ENCODE measurements around the gene AP2A2. TPM values are rescaled to one million over a fixed set of nuclear protein-coding genes. Genes with fewer than 3 reads are reported as not detected.

AP2A2 gene
- total and polyA plus RNA-seq, 2 of the 4 experiments (the other 2 are of a cell fraction): 19.9 to 49.0 TPM

DNA sequence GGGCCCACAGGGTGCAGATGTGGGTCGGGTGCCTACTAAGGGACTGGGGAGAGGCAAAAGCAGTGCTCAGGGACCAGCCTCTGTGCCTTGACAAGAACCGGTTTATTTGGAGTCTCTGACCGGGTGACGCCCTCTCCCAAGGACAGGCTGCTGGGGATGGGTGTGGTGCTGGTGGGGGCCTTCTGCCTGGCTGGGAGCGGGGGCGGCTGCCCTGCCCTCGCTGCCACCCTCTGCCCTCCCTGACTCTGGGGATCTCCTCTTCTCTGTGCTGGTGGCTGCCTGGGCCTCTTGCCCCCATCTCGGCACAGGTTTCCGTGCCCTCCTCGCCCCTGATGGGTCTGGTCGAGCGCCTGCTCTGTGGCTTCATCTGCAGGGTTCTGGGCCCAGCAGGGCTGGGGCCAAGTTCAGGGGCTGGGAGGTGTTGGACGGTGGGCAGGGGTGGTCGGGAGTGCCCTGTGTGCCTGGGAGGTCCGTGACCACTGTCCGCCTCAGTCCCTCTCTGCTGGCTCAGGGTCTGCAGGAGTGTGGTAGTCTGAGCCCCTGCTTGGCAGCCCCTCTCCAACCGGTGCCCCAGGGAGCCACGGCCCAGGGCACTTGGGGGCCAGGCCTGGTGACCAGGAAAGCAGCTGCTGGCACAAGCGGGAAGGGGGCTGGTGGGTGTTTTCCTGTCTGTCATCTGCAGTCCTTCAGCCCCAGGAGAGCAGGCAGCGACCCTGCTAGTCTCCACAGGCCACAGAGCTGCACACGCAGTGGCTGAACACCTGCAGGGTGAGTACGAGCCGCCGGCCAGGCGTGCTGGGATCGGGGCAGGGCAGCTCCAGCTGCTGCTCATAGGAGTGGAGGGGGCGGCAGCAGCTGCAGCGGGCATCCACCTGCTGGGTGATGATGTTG is 87.3 kb downstream of the AP2A2 start (continued):
- no peak for TF ChIP-seq FOS (IDR thresholded peaks at IDR 0.05; ENCODE audit: low read depth, low read length)

DNA sequence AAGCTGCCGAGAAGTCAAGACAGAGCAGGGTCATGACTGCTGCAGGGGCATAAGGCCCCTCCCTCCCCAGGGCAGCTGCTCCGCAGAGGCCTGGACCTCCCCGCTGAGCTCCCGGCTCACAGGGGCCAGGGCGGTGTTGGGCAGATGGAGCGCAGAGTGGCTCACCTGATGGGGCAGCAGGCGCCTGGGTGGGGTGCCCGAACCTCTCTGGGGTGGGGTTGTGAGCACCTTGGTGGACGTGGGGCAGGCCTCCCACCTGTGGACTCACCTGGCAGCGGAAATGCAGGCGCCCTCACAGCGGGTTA is 87.9 kb downstream of the AP2A2 start:
- POLR2A ChIA-PET (ENCODE audit: unreplicated experiment): no interaction called here
- H4K20me1 ChIP-seq (ENCODE audit: insufficient read depth, low read length): peaks cover 12% of the 10 kb centered on the region; the same call in 1 of the 2 replicates
- no peak for ATAC-seq (ENCODE audit: low read depth)
- TF ChIP-seq SMC3 (IDR thresholded peaks at IDR 0.05; ENCODE audit: low read depth, low read length) (no peak), RAD21 (IDR thresholded peaks at IDR 0.05; ENCODE audit: low read length) (no peak), MAFK (IDR thresholded peaks at IDR 0.05; ENCODE audit: low read depth, low read length) (no peak), BHLHE40 (IDR thresholded peaks at IDR 0.05; ENCODE audit: low read depth, low read length) (no peak), FOS (IDR thresholded peaks at IDR 0.05; ENCODE audit: low read depth, low read length) (no peak), MXI1 (IDR thresholded peaks at IDR 0.05; ENCODE audit: borderline replicate concordance, low read depth, low read length) (no peak), RCOR1 (IDR thresholded peaks at IDR 0.05; ENCODE audit: insufficient replicate concordance, low read length) (no peak), RFX5 (IDR thresholded peaks at IDR 0.05; ENCODE audit: low read depth, low read length) (no peak), CEBPB (IDR thresholded peaks at IDR 0.05; ENCODE audit: low read depth, low read length) (no peak), POLR2A (IDR thresholded peaks at IDR 0.05; ENCODE audit: low read depth, low read length) (no peak), NFE2L2 (IDR thresholded peaks at IDR 0.05; ENCODE audit: low read depth, low read length) (no peak), CHD1 (IDR thresholded peaks at IDR 0.05; ENCODE audit: low read depth, low read length) (no peak)
- TF ChIP-seq, protein P1, sequence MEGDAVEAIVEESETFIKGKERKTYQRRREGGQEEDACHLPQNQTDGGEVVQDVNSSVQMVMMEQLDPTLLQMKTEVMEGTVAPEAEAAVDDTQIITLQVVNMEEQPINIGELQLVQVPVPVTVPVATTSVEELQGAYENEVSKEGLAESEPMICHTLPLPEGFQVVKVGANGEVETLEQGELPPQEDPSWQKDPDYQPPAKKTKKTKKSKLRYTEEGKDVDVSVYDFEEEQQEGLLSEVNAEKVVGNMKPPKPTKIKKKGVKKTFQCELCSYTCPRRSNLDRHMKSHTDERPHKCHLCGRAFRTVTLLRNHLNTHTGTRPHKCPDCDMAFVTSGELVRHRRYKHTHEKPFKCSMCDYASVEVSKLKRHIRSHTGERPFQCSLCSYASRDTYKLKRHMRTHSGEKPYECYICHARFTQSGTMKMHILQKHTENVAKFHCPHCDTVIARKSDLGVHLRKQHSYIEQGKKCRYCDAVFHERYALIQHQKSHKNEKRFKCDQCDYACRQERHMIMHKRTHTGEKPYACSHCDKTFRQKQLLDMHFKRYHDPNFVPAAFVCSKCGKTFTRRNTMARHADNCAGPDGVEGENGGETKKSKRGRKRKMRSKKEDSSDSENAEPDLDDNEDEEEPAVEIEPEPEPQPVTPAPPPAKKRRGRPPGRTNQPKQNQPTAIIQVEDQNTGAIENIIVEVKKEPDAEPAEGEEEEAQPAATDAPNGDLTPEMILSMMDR (conservative IDR thresholded peaks at IDR 0.05; ENCODE audit: low read depth, low read length): no peak
- TF ChIP-seq, protein P2, sequence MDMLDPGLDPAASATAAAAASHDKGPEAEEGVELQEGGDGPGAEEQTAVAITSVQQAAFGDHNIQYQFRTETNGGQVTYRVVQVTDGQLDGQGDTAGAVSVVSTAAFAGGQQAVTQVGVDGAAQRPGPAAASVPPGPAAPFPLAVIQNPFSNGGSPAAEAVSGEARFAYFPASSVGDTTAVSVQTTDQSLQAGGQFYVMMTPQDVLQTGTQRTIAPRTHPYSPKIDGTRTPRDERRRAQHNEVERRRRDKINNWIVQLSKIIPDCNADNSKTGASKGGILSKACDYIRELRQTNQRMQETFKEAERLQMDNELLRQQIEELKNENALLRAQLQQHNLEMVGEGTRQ (IDR thresholded peaks at IDR 0.05; ENCODE audit: low read depth, low read length): no peak

More for the DNA sequence above, 87.9 kb downstream of the AP2A2 start:
- Histone ChIP-seq H3K4ac (ENCODE audit: low read depth, low read length) (no peak overlapping the region), H2BK5ac (ENCODE audit: low read depth, low read length, poor library complexity, severe bottlenecking) (no peak overlapping the region), H3K56ac (ENCODE audit: extremely low read depth, insufficient read depth, low read length) (no peak overlapping the region), H3K23ac (ENCODE audit: low read depth, low read length) (no peak overlapping the region), H3K9me1 (ENCODE audit: insufficient read depth, low read length) (peaks cover 9% of the 10 kb centered on the region; the same call in 1 of the 2 replicates), H2BK15ac (ENCODE audit: low read depth, low read length) (no peak overlapping the region), H2AK9ac (replicated peaks; ENCODE audit: low read depth, low read length, poor library complexity) (no peak overlapping the region), H2AFZ (replicated peaks; ENCODE audit: low read length, poor library complexity) (no peak overlapping the region), H3K9me3 (ENCODE audit: control insufficient read depth, insufficient read depth, low read length) (no peaks in the 10 kb centered on the region), H3K14ac (replicated peaks; ENCODE audit: low read depth, low read length) (no peak overlapping the region), H3K18ac (ENCODE audit: low read depth, low read length) (no peak overlapping the region), H3K27ac (ENCODE audit: insufficient read depth, low read length) (no peak overlapping the region), H2BK20ac (ENCODE audit: low read depth, low read length) (no peak overlapping the region), H4K91ac (ENCODE audit: insufficient read depth, low read depth, low read length) (no peak overlapping the region), H3K79me1 (ENCODE audit: low read depth in 1 of 2, low read length in 2 of 2) (peaks cover 11 to 19% of the 10 kb centered on the region in 2 experiments), H3K27me3 (ENCODE audit: control insufficient read depth, insufficient read depth, low read length) (no peaks in the 10 kb centered on the region), H3K4me2 (ENCODE audit: low read depth, low read length) (no peak overlapping the region), H3K9ac (ENCODE audit: low read depth, low read length) (no peak overlapping the region), H3K36me3 (ENCODE audit: control insufficient read depth, insufficient read depth, low read length) (peaks cover 32% of the 10 kb centered on the region), H3K4me1 (ENCODE audit: control insufficient read depth, insufficient read depth, low read length) (no peaks in the 10 kb centered on the region), H4K8ac (ENCODE audit: low read depth in 2 of 2, low read length in 2 of 2) (no peak overlapping the region), H2AK5ac (ENCODE audit: low read depth, low read length) (no peak overlapping the region), H4K5ac (ENCODE audit: low read depth, low read length) (no peak overlapping the region), H3K4me3 (ENCODE audit: insufficient read depth, low read depth, low read length) (no peak overlapping the region), H2BK120ac (ENCODE audit: low read depth, low read length) (no peak overlapping the region)
- BruUV-seq (replicated peaks): no TSS peak
- CTCF ChIA-PET: no interaction called here
- intact Hi-C loops (cut with micrococcal nuclease): no loop called here
- 94% methylated on average over 5 of the region's 12 CpGs; no CpG with 5 or more reads in 1 of the 2 experiments for WGBS, 2 experiments (ENCODE audit: extremely low coverage in 2 of 2, insufficient read length in 1 of 2)
- dilution Hi-C loops (cut with HindIII; ENCODE audit: low sequenced_read_pairs, unreplicated experiment): no loop called here
- no peak for DNase-seq
- in situ Hi-C loops (cut with MboI; ENCODE audit: low sequenced_read_pairs): no loop called here

All from IMR-90 (cell line).